B cell (primary cell): ENCODE results near the gene GHDC.

Experiments used
- EZH2 ChIP-seq: IDR thresholded peaks from 2 replicates; pipeline ENCODE4 v1.6.1; 2012; ENCODE audit warnings: borderline replicate concordance, low read depth, mild to moderate bottlenecking, moderate library complexity, low read length; ENCODE audit not compliant: insufficient read depth, poor library complexity, severe bottlenecking
- TF ChIP-seq, protein P1 (sequence below): fragments of 200-600 bp; IDR thresholded peaks from one replicate; pipeline ENCODE4 v1.8.0; 2022; ENCODE audit warnings: antibody characterized with exemption, mild to moderate bottlenecking

DNA sequence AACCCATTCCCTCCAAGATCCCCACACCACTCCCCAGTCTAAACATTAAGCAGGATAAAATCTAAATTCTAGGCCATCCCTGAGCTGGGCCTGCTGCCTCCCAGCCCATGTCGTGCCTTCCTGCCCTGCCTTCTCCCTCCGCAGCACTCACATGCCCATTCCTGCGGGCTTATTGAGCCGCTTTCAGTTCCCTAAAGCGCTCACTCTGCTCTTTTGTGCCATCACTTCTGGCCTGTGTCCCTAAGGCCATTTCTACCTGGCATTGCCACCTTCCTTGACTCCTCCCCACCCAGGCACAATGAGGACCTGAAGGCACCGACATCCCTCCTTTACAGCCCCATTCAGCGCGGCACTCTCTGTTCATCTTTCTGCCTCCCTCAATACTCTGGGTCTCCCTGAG is 26.5 kb downstream of the GHDC start:
- TF ChIP-seq, protein P1, sequence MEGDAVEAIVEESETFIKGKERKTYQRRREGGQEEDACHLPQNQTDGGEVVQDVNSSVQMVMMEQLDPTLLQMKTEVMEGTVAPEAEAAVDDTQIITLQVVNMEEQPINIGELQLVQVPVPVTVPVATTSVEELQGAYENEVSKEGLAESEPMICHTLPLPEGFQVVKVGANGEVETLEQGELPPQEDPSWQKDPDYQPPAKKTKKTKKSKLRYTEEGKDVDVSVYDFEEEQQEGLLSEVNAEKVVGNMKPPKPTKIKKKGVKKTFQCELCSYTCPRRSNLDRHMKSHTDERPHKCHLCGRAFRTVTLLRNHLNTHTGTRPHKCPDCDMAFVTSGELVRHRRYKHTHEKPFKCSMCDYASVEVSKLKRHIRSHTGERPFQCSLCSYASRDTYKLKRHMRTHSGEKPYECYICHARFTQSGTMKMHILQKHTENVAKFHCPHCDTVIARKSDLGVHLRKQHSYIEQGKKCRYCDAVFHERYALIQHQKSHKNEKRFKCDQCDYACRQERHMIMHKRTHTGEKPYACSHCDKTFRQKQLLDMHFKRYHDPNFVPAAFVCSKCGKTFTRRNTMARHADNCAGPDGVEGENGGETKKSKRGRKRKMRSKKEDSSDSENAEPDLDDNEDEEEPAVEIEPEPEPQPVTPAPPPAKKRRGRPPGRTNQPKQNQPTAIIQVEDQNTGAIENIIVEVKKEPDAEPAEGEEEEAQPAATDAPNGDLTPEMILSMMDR: no peak
- no peak for TF ChIP-seq EZH2
